Suprapubic skin (tissue), 4 donors: Measurements from ENCODE around the gene LRRC1.

ENCODE experiments used
- EP300 ChIP-seq: sonication (generic); formaldehyde crosslinking; IDR thresholded peaks from one replicate; pipeline ENCODE4 v1.6.1; 2017; ENCODE audit warnings: antibody characterized with exemption
- POLR2A ChIP-seq, 2 donors: fragments of 450-650 bp; IDR thresholded peaks; one replicate each; pipeline ENCODE4 v1.6.1; 2017; ENCODE audit warnings: antibody characterized with exemption in 2 of 2, mild to moderate bottlenecking in 2 of 2, moderate library complexity in 2 of 2
- POLR2AphosphoS5 ChIP-seq, 3 donors: sonication (generic); formaldehyde crosslinking; IDR thresholded peaks; one replicate each; pipeline ENCODE4 v1.6.1; 2017; ENCODE audit warnings: antibody characterized with exemption in 3 of 3
- TF ChIP-seq, protein P1 (sequence below), 2 donors: fragments of 200-600 bp in 1 of 2; fragments of 450-650 bp in 1 of 2; sonication (generic) in 1 of 2; IDR thresholded peaks; one replicate each; pipeline ENCODE4 v1.5.1; 2016 to 2019; ENCODE audit warnings: antibody characterized with exemption in 2 of 2, mild to moderate bottlenecking in 1 of 2, moderate library complexity in 1 of 2

DNA sequence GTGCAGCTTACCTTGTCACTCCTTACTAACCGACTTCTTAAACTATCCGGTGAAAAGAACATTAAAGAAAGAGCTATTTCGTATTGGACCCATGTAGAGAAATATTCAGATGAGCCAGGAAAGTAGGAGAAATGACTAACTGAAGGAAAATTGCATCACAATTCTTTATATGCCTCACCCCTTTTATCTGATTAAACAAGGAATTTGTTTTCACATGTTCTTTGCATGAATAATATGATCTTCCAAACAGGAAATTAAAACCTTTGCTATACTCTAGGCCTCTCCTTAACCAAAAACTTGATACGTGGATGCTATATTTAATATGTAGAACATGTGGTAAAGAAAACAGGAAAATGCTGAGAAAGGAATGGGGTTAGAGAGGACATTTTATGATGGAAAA, 41.9 kb upstream of the LRRC1 start:
- TF ChIP-seq, protein P1, sequence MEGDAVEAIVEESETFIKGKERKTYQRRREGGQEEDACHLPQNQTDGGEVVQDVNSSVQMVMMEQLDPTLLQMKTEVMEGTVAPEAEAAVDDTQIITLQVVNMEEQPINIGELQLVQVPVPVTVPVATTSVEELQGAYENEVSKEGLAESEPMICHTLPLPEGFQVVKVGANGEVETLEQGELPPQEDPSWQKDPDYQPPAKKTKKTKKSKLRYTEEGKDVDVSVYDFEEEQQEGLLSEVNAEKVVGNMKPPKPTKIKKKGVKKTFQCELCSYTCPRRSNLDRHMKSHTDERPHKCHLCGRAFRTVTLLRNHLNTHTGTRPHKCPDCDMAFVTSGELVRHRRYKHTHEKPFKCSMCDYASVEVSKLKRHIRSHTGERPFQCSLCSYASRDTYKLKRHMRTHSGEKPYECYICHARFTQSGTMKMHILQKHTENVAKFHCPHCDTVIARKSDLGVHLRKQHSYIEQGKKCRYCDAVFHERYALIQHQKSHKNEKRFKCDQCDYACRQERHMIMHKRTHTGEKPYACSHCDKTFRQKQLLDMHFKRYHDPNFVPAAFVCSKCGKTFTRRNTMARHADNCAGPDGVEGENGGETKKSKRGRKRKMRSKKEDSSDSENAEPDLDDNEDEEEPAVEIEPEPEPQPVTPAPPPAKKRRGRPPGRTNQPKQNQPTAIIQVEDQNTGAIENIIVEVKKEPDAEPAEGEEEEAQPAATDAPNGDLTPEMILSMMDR (IDR thresholded peaks at IDR 0.05): no peak
- no peak for TF ChIP-seq POLR2AphosphoS5 (IDR thresholded peaks at IDR 0.05)
- TF ChIP-seq POLR2A (IDR thresholded peaks at IDR 0.05): no peak
- no peak for TF ChIP-seq EP300
